ENCODE results near the gene CDKL4. TPM values are rescaled to one million over a fixed set of nuclear protein-coding genes. Genes with fewer than 3 reads are reported as not detected.
A peak's percentile ranks its signal among the peaks of the same experiment; 100 is the strongest.

Gene CDKL4
- total RNA-seq, 1 donor from 2014 or later, result not detected

DNA sequence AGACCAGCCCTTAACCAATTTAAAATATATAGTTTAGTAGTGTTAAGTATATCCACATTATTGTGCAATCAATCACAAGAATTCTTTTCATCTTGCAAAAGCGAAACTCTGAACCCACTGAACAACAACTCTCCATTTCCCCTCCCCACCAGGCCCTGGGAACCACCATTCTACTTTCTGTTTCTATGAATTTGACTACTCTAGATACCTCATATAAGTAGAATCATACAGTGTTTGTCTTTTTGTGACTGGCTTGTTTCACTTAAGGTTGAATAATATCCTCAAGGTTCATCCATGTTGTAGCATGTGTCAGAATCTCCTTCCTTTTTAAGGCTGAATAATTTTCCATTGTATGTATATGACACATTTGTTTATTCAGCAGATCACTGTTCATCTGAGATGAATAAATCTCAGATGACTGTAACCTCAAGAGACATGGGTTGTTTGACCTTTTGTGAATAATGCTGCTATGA is 114.8 kb downstream of the CDKL4 start:
- peaks cover 5% of the 10 kb centered on the region for H3K36me3 Mint-ChIP-seq (ENCODE audit: low read depth)
- peak overlapping the region; percentile 89 for H3K27ac Mint-ChIP-seq
- DNase-seq (ENCODE audit: low spot score), result peak; percentile 78
- peaks cover 6% of the 10 kb centered on the region for H3K9me3 Mint-ChIP-seq
- peak overlapping the region; percentile 1 for H3K4me3 Mint-ChIP-seq
- intact Hi-C loops (cut with micrococcal nuclease), result loop anchor here (1.0 to 5.0 kb wide), 15 partner anchors 7 to 1752 kb away; partner anchors contain the start of genes GALM and HNRNPLL
- H3K4me1 Mint-ChIP-seq (ENCODE audit: low read depth), result peaks cover 81% of the 10 kb centered on the region
- no peaks in the 10 kb centered on the region for H3K27me3 Mint-ChIP-seq (ENCODE audit: insufficient read depth)

DNA sequence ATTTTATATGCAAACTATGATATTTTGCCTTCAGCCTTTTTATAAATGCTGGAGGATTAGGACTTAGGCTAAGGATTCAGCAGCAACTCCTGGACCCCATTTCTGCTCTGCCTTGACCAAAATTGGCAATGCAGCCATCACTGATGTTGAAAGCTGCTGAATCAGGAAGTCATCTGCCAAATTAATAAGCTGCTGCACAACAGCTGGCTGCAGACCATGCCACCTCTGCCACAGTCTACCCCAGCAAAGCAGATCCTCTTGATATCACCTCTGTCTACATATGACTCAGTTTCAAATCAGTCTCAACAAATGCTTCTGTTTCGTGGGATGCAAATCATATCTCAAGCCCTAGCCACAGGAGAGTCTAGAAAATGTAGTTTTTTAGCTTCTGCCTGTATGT is 115.8 kb downstream of the CDKL4 start:
- Mint-ChIP-seq H3K27me3 (ENCODE audit: insufficient read depth) (no peaks in the 10 kb centered on the region), H3K4me1 (ENCODE audit: low read depth) (peaks cover 82% of the 10 kb centered on the region), H3K27ac (peak overlapping the region; percentile 75), H3K4me3 (peak overlapping the region; percentile 67), H3K9me3 (peaks cover 6% of the 10 kb centered on the region), H3K36me3 (ENCODE audit: low read depth) (peaks cover 6% of the 10 kb centered on the region)
- peak; percentile 49 for DNase-seq (ENCODE audit: low spot score)
- intact Hi-C loops (cut with micrococcal nuclease), result loop anchor here (1.0 to 5.0 kb wide), 8 partner anchors 8 to 1751 kb away; partner anchors contain the start of genes GALM and HNRNPLL

Other genes starting within 250 kb of the CDKL4 start
- 55.1 and 61.0 TPM in 2 replicates for gene SOS1, start 122.9 kb downstream of the CDKL4 start, total RNA-seq
- gene MAP4K3, start 193.3 kb upstream of the CDKL4 start, total RNA-seq, result 15.7 and 24.1 TPM in 2 replicates

All from activated T-helper 1 cell treated with anti-CD3 and anti-CD28 coated beads, Interleukin-12 subunit alpha, Interleukin-12 subunit beta, Interleukin-2, Interleukin-4 antibody, amounts not matched to agents 30 ng/mL and 10 ng/mL and 1 ng/mL, durations not matched to agents 14 hours and 24 hours and 36 hours (primary cell).